HPDE6-E6E7 (cell line): ENCODE measurements around the gene STARD10.

Experiments used
- DNase-seq: peaks from one replicate; pipeline ENCODE4 v3.0.0; 2011; ENCODE audit warnings: missing footprints; ENCODE audit errors: extremely low spot score

The STARD10 gene

DNA sequence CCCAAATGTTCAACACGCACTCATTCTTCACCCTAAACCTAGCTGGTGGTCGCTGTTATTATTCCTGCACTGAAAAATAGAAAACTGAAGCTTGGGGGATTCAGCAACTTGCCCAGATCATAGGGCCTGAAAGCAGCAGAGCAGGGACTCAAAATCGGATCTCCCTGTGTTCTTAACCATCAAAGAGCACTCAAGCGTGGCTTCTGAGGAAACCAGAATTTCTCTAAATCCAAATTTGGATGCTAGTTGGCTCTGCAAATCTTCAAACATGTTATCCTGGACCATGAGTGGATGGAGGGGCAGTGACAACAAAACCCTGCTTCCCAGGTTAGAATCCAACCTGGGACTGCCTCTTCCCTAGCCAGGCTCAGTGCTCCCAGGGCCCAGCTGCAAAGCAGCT lies 30.0 kb downstream of the STARD10 start:
- DNase-seq, result no peak

DNA sequence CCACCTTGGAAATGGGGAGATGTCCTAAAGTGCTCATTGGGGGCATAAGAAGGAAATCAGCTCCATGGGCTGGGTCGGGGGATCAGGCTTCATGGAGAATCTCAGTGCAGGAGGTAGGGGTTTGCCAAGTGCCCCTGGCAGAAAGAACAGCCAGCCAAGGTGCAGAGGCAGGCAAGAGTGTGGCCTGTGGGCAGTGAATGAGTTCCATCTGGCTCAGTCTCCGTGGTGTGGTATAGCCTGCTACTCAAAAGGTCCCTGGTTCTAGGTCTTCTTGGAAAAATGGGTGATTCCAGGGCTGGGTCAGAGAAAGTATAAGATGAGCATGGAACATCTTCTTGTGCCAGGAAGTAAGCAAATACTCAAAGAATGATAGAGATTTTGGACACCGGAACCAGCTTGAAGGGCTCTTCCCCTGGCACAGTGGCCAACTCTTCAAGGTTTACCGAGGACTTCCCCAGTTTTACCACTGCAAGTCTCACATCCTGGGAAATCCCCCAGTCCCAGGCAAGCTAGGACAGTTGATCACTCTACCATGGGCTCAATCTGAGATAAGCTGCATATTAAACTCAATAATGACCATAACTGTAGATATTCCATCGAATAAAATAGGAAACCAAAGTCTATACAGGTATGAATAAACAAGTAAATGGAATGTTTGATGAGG lies 31.1 kb downstream of the STARD10 start:
- DNase-seq, result no peak

DNA sequence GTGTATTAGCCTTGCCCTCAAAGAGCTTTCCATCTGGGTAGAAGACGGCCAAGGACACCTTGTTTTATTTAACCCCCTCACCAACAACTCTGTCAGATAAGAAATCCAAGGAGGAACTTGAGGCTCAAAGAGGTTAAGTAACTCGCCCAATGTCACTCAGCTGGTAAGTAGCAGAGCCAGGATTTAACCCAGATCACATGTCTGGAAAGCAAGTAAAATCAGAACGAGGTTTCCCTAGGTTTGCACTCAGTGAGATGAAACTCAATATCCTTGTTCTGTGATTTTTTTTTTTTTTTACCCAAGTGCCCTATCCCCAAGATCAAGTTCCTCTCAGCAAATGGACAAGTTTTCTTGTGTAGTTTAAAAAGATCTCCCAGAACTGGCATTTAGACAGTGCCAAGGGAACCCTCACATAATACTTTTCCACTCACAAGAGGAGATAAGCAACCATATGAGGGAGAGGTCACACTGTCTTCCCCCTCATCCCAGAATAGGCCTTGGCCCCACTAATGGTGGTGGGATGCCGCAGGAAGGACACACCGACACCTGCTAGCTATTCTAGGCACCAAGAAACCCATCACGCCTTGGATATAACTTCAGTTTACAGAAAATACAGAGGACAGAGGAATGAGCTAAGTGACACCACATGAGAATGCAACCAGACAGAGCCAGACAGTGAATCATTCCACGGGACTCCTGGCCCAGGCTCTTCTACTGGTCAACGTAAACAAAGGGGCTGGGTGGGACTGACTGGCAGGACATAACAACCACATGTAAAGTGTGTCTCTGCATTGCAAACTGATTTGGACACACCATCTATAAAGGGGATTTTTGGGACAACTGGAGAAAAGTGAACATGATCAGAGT lies 33.1 kb downstream of the STARD10 start:
- DNase-seq, result no peak

DNA sequence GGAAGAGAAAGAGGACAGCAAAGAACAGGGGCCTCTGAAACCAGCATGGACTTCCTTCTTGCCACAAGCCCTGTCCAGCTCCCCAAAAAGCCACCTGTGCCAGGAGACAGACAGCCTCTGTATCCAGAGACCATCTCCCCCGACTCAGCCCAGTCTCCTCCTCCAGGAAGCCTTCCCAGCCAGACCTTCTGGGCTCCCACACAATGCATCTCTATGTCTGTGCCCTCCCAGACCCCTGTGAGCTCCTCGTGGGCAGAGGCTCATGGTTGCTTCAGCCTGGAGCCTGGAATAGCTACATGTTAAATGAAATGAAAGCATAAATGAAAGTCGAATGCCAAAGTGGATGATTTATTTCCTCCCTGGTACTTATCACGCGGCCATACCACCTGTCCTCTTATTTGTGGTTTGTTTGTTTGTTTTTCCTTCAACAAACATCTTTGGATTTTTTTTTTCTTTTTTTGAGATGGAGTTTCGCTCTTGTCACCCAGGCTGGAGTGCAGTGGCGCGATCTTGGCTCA lies 34.3 kb downstream of the STARD10 start:
- no peak for DNase-seq

DNA sequence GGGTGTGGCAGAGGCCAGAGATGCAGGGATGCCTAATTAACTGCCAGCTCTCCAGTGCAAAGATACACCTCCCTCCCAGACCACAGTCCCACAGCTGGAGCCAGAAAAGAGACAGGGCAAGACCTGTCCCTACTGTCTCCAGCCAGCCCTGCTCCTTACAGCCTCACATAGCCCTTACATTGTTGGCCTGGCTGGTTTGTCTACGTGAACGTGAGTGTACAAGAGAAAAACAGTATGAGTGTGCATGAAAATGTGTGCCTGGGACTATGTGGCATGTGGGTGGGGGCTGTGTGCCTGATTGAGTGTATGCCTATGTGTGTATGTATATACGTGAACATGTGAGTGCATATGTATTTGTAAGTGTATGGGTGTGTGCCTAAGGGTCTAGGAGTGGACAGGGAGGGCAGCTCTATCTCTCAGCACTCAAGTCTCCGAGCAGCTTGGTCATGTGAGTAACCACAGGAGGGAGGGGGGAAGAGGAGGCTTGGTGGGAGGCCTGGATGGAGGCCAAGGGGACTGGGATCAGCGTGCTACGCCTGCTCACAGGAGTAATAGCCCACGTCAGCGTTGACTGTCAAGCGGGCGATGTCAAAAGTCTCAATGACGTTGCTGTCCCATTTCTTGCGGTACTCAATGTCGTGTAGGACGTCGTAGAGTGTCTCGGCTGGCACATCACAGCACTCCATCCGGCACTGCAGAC lies 35.0 kb downstream of the STARD10 start:
- no peak for DNase-seq

DNA sequence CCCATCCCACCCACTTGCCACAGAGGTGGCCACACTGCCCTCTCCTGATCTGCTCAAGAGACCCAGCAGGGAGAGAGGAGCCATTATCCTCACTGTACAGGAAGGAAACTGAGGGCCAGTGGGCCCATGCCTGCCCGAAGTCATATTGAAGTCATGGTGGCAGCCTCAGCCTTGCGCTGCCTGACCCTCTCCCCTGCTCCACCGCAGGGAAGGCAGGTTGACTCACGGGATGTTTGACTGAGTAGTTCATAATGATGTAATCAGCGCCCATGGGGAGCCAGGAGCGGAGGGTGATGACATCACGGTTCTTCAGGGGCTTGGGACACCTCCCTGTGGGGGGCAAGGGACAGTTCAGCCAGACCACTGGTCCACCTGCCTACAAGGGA lies 35.5 kb downstream of the STARD10 start:
- no peak for DNase-seq

DNA sequence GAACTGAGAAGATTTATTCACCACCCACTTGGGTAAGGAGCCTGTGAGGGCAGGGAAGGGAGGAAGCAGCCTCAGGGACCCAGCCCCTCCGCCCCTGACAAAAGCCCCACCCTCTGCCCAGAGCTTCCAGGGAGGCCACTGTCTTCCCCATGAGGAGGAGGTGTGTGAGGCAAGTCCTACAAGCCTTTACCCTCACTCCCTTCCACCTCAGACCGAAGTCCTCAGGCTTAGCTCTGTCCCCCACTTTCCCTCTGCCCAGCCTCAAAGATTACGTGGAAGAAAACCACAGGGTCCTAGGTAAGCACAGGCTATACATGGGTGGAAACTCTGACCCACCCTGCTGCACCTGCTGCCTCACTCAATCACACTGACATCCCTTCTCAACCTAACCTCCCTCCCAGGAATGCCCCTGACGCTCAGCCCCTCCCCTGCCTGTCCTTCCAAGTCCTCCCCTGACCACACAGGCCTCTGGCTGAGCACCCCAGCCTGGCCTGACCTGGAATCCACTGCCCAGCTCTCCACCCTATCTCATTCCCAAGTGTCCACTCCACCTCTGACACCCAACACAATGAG lies 38.0 kb downstream of the STARD10 start:
- DNase-seq, result no peak

DNA sequence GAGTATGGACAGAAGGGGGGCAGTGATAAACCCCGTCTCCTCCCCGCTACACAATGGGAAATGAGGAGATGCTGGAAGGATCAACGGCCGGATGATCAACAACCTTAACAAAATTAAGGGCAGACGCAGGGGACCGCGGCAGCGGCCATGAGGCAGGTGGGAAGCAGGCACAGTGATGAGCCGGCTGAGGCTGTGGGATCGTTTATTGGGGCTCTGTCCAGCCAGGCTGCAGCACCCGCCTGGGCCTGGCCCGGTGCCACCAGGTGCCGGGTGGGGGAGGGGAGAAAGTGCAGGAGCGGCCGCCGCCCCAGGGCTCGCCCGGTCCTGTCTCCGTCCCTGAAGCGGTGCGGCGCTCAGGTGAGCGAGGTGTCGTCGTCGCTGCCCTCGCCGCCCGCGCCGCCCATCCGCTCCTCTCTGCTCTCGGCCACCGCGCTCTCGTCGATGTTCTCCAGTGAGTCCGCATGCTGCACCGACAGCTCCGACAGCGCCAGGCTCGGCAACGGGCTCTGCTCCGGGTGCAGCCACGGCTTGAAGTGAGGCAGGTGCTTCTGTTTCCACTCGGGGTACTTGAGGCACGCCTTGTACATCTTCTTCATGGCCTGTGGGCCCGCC lies 39.2 kb downstream of the STARD10 start:
- DNase-seq, result no peak

DNA sequence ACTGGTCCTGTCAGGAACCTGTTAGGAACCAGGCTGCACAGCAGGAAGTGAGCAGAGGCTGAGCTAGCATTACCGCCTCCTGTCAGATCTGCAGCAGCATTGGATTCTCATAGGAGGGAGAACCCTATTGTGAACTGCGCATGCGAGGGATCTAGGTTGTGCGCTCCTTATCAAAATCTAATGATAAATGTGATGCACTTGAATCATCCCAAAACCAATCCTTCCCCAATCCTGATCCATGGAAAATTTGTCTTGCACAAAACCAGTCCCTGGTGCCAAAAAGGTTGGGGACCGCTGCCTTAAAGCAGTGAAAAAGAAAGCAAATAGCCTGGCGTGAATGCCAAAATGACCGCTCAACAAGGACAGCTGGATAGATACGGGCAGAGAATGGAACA lies 39.7 kb downstream of the STARD10 start:
- DNase-seq, result no peak

DNA sequence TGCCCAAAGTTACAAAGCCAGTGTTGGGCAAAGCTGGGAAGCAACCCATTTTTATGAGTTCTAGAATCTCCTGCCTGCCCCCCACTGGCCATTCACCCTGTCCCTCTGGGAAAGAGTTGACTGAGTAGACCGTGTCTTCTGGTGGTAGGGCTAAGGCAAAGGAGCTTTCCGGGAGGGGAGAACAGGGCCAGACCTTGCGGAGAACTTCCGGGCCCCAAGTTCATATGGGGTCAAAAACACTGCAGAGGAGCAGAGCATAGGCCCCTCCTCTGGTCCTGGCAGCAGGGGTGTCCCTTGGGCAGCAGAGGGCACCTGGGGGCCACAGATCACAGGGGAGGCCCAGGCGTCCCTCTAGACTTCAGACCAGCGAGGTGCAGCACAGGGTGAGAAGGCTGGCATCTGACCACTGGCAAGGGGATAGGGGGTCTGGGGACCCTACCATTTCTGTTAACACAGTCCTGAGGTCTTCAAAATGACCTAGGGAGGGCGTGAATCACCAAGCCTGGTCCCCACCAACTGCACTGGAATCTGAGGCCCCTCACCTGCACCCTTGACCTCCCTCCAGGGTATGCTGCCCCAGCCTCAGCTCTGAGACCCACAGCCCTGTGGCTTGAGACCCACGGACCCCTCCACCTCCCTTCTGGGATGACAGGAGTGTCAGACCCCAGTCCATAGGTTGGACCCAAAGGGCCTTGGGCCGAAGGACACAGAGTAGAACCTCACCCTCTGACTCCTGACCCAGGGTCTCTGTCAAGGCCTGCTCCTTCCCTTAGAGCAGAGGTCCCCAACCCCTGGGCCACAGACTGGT lies 40.3 kb downstream of the STARD10 start:
- DNase-seq, result no peak

DNA sequence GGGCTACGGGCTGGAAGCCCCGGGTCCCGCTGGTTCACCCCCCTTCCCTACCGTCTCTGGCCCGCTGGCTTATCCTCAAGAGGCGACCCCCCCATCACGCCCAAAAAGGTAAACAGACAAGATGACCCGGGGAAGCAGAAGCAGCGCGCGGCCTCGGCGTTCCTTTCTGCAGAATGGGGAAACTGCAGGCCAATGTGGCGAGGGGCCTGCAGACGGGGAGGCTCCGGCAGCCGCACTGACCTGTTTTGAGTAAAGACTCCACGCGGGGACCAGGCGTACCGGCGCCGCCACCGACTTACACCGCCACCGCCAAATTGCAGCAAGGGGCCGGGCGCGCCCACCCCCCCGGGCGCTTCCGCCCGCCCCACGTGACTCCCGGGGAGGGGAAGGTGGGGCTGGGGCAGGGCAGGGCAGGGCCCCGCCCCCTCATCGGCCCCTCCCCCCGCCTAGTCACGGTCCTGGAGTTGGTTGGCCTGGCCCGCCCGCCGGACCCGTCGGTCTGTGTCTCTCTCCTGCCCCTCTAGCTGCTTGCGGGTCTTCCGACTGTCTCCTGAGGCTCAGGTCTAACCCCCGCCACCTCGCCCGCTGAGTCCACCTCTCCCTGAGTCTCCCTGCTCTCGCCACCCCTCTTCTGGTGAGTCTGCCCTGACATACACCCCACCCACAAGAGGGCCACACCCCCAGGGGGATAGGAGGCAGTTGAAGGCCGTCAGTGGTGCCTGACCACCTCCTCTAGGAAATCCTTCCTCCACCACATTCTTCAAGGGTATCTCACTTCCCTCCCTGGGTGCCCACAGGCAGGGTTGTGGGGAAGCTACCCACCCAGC lies 41.5 kb downstream of the STARD10 start, which contains the start of gene ARAP1:
ARAP1 (minus strand) TSS at position 321 of the 827 bp plus-strand sequence. CDS start 25,280 bp downstream, outside the sequence.
- peak; percentile 72 for DNase-seq

DNA sequence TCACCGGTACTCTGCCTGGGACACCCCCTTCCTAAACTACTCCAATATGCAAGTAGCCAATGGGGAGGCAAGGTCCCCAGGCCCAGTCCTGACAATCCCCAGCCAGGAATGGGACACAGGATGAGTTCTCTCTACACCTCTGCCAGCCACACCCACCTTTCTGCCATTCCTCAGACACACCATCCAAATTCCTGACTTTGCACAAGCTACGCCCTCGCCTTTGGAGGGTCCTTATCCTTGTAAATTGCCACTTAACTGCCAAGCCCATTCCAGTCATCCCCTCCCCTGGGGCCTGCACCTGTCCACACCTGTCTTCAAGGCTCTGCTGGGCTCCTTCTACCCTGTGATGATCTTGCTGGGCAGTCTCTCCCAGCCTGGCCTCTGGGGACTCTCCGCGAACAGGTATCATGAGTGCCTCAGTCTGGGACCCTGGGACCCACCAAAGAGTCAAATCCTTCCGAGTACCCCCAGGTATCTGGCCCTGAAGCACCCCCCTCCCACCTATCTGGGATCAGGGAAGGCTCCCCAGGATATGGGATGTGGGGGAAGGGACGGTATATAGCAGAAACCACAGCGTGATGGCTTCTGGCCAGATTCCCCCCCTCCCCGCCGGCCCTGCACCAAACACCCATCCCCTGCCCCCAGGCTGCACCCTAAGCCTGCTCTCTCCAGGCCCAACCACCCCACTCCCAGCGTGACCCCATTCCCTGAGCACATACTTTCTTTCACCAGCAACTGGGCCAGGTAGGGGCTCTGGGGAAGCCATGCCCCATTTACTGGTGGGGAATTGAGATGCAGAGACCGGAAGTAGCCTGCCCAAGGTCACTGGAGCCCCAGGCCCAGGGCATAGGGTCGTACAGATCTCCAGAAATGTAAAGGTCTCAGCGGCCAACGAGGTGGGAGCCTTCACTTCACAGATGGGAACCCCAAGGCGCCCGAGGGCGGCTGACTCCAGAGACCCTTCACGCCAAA lies 42.4 kb downstream of the STARD10 start:
- DNase-seq, result no peak

DNA sequence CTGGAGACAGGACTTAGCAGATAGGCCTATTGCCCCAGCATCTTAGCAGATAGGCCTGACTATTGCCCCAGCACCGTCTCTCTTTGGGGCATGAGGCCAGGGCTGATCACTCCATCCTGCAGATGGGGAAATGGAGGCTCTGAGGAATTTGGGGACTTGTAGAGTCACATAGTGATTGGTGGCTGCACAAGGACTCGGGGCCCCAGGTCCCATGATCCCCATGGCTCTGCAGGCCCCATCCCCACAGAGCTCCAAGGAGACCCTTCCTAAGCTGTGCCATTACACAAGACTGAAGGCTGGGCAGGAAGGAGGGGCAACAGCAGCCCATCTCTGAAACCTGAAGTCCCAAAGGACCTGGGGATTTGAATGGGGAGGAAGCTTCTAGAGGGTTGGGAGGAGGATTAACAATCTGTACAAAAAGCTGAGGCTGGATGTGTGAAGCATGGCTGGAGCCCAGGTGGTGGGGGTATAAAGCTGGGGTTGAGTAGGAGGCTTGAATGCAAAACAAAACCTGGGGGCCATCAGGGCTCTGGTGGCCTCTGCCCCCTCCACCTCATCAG lies 43.2 kb downstream of the STARD10 start:
- DNase-seq, result no peak

DNA sequence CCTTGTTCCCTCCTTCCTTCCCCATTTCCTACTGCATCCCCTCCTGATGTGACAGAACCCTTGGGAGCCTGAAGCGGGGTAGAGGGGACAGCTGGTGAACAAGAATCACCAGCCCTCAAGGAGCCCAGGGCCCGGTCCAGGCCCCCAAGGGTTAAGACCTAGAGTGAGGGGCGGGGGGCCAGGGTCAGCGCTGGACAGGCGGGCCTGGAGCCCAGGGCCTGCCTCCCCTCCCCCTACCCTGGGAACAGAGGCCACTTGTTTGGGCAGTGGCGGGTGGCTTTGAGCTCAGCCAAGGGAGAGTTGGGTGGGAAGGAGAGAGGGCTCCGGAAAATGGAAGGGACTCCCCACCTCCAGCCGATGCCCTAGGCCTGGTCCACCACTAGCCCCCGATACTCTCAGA lies 43.8 kb downstream of the STARD10 start:
- no peak for DNase-seq

DNA sequence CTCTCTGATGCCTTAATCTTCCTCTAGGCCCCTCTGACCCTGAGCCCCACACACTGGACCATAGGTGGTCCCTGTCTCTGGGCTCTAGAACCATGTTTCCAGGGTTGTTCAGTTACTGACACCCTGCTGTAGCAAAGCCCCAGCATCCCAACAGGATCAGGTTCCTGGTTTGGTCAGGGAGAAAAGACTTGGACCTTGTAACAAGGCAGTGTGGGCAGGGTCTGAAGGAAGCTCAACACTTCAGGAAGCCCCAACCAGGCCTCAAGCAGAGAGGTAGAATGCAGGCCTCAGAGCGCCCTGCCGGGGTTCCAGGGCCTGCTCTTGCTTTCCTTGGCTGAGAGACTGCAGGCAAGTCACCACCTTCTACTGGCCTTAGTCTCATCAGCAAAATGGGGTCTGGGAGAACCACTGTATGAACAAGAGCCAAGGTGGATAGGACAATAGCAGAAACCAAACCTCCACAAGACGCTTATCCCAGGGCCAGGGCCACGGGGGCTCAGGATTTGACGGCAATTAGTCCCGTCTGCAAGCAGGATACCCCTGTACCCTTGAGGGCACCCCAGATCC lies 46.5 kb downstream of the STARD10 start:
- no peak for DNase-seq

DNA sequence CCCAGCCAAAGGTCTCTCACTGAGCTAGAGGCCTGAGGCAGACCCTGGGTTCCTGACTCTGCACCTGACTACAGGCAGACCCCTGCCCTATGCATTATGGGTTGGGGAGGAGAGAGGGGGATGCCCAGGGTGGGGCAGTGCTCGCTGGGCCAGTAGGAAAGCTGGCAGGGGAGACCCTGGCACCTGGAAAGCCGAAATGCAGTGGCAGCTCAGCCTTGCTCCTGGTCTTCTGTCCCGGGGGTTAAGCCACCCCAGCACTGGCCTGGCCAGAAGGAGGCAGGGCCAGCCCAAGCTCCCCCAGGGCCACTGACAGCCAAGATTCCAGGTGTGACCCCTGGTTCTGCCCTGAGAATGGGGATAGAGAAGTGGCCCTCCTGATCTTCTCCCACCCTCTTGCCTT lies 47.0 kb downstream of the STARD10 start:
- DNase-seq, result no peak

DNA sequence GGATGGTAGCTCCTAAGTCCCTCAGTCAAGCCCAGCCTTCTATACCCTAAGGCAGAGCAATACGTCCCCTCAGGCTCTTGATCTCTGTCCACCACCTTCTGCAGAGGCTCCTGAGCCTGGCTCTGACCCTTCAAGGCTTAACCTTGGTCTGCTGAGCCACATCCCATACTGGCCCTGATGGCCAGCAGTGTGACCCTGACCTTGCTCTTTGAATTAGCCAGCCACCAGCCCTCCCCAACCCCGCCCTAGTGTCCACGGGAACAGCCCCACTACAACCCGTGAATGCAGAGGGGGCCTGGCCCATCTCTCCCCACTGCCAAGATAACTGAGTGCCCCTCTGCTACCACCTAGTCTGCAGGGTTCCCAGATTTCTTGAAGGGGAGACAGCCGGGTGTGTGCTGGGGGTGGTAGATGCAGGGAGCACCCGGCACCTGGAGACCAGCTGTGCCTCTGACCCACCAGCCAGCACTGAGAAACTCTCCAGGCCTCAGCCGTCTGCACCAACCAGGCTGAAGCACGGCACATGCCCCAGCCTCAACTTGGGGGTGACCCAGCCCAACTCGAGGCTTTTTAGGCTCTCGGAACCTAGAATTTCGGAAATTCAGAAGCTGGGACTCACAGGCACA lies 47.8 kb downstream of the STARD10 start:
- no peak for DNase-seq
